ENCODE data around the gene MPPED2. TPM values are rescaled to one million over a fixed set of nuclear protein-coding genes. Genes with fewer than 3 reads are reported as not detected.

MPPED2 gene
- total RNA-seq, 6 experiments from 2014 or later: 0.12 to 1.8 (median 0.75) TPM

- TF ChIP-seq POLR2A (IDR thresholded peaks at IDR 0.05) (no peak), CTCF (IDR thresholded peaks at IDR 0.05) (no peak)
- Histone ChIP-seq H3K27ac (no peak overlapping the region), H3K4me3 (no peak overlapping the region), H3K9me3 (no peaks in the 10 kb centered on the region), H3K27me3 (no peaks in the 10 kb centered on the region), H3K36me3 (no peaks in the 10 kb centered on the region), H3K4me1 (no peaks in the 10 kb centered on the region)
- ATAC-seq (no peak), DNase-seq (no peak)
- WGBS (ENCODE audit: insufficient coverage, low coverage, low lambda C conversion rate, missing lambda C conversion rate): 62% methylated on average over 4 of the region's 4 CpGs
- intact Hi-C loops (cut with DNase I): no loop called here
Measured at GRCh38 chr11:30474151-30474954, 111.8 kb downstream of the MPPED2 start.

GRCh38 chr11:30471244-30471643 lies 114.9 kb downstream of the MPPED2 start:
- 62% methylated on average over 2 of the region's 2 CpGs for WGBS (ENCODE audit: insufficient coverage, low coverage, low lambda C conversion rate, missing lambda C conversion rate)
- TF ChIP-seq CTCF (IDR thresholded peaks at IDR 0.05) (no peak), POLR2A (IDR thresholded peaks at IDR 0.05) (no peak)
- ATAC-seq: no peak
- no peaks in the 10 kb centered on the region for H3K36me3 ChIP-seq
- no peaks in the 10 kb centered on the region for H3K9me3 ChIP-seq
- DNase-seq: no peak
- H3K4me3 ChIP-seq: no peak overlapping the region
- intact Hi-C loops (cut with DNase I): no loop called here
- no peaks in the 10 kb centered on the region for H3K4me1 ChIP-seq
- no peak overlapping the region for H3K27ac ChIP-seq
- no peaks in the 10 kb centered on the region for H3K27me3 ChIP-seq

- ATAC-seq: no peak
- no peak overlapping the region for H3K4me3 ChIP-seq
- H3K27ac ChIP-seq: no peak overlapping the region
- no peaks in the 10 kb centered on the region for H3K4me1 ChIP-seq
- no peak for DNase-seq
- H3K27me3 ChIP-seq: no peaks in the 10 kb centered on the region
- WGBS (ENCODE audit: insufficient coverage, low coverage, low lambda C conversion rate, missing lambda C conversion rate): 51% methylated on average over 2 of the region's 2 CpGs
- no peaks in the 10 kb centered on the region for H3K9me3 ChIP-seq
- no peaks in the 10 kb centered on the region for H3K36me3 ChIP-seq
- TF ChIP-seq CTCF (IDR thresholded peaks at IDR 0.05): no peak
- TF ChIP-seq POLR2A (IDR thresholded peaks at IDR 0.05): no peak
- intact Hi-C loops (cut with DNase I): no loop called here
Measured at GRCh38 chr11:30468881-30469280, 117.3 kb downstream of the MPPED2 start.

- DNase-seq: no peak
- peak in 1 of 4 donors; percentile 26 for ATAC-seq
- intact Hi-C loops (cut with DNase I): no loop called here
Measured at GRCh38 chr11:30467176-30467575, 119.0 kb downstream of the MPPED2 start.

More at GRCh38 chr11:30467176-30467575, 119.0 kb downstream of the MPPED2 start:
- TF ChIP-seq CTCF (IDR thresholded peaks at IDR 0.05) (no peak), POLR2A (IDR thresholded peaks at IDR 0.05) (no peak)
- H3K27me3 ChIP-seq: no peaks in the 10 kb centered on the region
- H3K4me3 ChIP-seq: no peak overlapping the region
- no peaks in the 10 kb centered on the region for H3K36me3 ChIP-seq
- no peaks in the 10 kb centered on the region for H3K9me3 ChIP-seq
- no peaks in the 10 kb centered on the region for H3K4me1 ChIP-seq
- H3K27ac ChIP-seq: no peak overlapping the region
